ENCODE data around the gene TACO1. TPM values are rescaled to one million over a fixed set of nuclear protein-coding genes. Genes with fewer than 3 reads are reported as not detected.

TACO1 gene
- polyA plus RNA-seq, 1 donor (not counting 4 experiments of a cell fraction or from before 2014, with no cell fraction given): 23.5 TPM

DNA sequence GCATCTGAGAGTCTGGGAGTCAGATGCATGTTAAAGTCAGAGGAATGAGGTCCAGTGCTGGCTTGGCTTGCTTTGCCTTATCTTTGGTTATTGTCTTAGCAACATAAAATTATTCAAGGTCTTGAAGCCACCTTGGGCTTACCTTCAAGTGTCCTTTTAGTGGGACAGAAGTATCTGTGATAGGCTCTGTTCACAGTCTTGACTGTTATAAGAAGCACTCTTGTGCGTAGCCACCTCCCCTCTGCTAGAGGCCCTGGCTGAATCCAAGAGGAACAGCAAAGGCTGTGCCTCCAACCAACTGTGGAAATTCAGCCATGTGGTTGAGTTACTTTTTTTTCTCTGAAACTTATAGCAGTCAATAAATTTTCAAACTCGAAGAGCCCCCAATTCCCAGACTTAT is 13.0 kb downstream of the TACO1 start:
- H3K4me3 ChIP-seq (ENCODE audit: control insufficient read depth in 2 of 3, extremely low read depth in 1 of 3, insufficient read depth in 2 of 3, low read depth in 1 of 3, low read length in 3 of 3): no peak overlapping the region
- no peak overlapping the region for H3K27ac ChIP-seq (ENCODE audit: control insufficient read depth, insufficient read depth, low read length)
- H3K9me1 ChIP-seq (ENCODE audit: control insufficient read depth, extremely low read depth, insufficient read depth, low read length): no peaks in the 10 kb centered on the region
- no peaks in the 10 kb centered on the region for H4K20me1 ChIP-seq (ENCODE audit: control insufficient read depth, extremely low read depth, insufficient read depth, low read length)
- H3K9me3 ChIP-seq (ENCODE audit: control insufficient read depth, low read depth, low read length): no peaks in the 10 kb centered on the region
- no peak overlapping the region for H2AFZ ChIP-seq (ENCODE audit: control insufficient read depth, low read length)
- H3K4me1 ChIP-seq (ENCODE audit: control insufficient read depth, extremely low read depth, insufficient read depth, low read length): no peaks in the 10 kb centered on the region
- FAIRE-seq (no peak), DNase-seq (ENCODE audit: low read depth, low spot score) (no peak)
- no peak overlapping the region for H3K4me2 ChIP-seq (ENCODE audit: control insufficient read depth, extremely low read depth, insufficient read depth, low read depth, low read length)
- no peaks in the 10 kb centered on the region for H3K27me3 ChIP-seq (ENCODE audit: control insufficient read depth, extremely low read depth, insufficient read depth, low read length)
- no peaks in the 10 kb centered on the region for H3K79me2 ChIP-seq (ENCODE audit: control insufficient read depth, insufficient read depth, low read length)
- H3K9ac ChIP-seq (ENCODE audit: control insufficient read depth, extremely low read depth, insufficient read depth, low read length): no peak overlapping the region
- dilution Hi-C loops (cut with MboI; ENCODE audit: extremely low pct_ligation_motif_present, low sequenced_read_pairs): no loop called here
- H3K36me3 ChIP-seq (ENCODE audit: control insufficient read depth in 2 of 2, extremely low read depth in 1 of 2, insufficient read depth in 2 of 2, low read length in 2 of 2): peaks cover 0 to 4% of the 10 kb centered on the region in 2 experiments
- TF ChIP-seq, protein P1, sequence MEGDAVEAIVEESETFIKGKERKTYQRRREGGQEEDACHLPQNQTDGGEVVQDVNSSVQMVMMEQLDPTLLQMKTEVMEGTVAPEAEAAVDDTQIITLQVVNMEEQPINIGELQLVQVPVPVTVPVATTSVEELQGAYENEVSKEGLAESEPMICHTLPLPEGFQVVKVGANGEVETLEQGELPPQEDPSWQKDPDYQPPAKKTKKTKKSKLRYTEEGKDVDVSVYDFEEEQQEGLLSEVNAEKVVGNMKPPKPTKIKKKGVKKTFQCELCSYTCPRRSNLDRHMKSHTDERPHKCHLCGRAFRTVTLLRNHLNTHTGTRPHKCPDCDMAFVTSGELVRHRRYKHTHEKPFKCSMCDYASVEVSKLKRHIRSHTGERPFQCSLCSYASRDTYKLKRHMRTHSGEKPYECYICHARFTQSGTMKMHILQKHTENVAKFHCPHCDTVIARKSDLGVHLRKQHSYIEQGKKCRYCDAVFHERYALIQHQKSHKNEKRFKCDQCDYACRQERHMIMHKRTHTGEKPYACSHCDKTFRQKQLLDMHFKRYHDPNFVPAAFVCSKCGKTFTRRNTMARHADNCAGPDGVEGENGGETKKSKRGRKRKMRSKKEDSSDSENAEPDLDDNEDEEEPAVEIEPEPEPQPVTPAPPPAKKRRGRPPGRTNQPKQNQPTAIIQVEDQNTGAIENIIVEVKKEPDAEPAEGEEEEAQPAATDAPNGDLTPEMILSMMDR (optimal IDR thresholded peaks at IDR 0.05 in 1 of 3, IDR thresholded peaks at IDR 0.05 in 1 of 3, conservative IDR thresholded peaks at IDR 0.05 in 1 of 3; ENCODE audit: extremely low read depth in 1 of 3, insufficient read depth in 2 of 3, low read length in 3 of 3): no peak
- no peak for TF ChIP-seq EZH2 (IDR thresholded peaks at IDR 0.05; ENCODE audit: low read length)

DNA sequence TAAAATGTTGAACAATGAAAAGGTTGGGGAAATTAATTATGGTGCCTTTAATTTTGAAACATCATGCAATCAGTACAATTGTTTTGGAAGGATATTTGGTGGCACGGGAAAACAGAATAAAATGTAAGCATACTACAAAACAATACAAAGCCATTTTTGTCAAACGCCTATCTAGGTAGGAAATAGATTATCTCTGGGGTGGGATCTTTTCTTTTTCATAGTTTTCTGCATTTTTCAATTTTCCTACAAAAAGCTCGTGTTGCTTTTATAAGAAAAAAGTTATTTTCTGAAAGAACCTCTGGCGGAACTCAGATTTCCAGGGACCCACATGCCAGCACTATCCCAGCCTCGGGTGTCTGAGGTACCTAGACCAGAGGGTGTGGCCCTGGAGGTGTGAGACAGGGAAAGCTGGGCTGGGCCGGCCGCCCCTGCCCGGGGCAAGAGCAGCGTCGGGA is 20.6 kb downstream of the TACO1 start:
- Histone ChIP-seq H3K4me3 (ENCODE audit: control insufficient read depth in 2 of 3, extremely low read depth in 1 of 3, insufficient read depth in 2 of 3, low read depth in 1 of 3, low read length in 3 of 3) (peak overlapping the region; percentile 67 to 76 (median 74)), H4K20me1 (ENCODE audit: control insufficient read depth, extremely low read depth, insufficient read depth, low read length) (peaks cover 2% of the 10 kb centered on the region), H3K27me3 (ENCODE audit: control insufficient read depth, extremely low read depth, insufficient read depth, low read length) (no peaks in the 10 kb centered on the region), H3K27ac (ENCODE audit: control insufficient read depth, insufficient read depth, low read length) (peak overlapping the region; percentile 52), H3K4me2 (ENCODE audit: control insufficient read depth, extremely low read depth, insufficient read depth, low read depth, low read length) (peak overlapping the region; percentile 76), H3K9me3 (ENCODE audit: control insufficient read depth, low read depth, low read length) (no peaks in the 10 kb centered on the region), H3K9me1 (ENCODE audit: control insufficient read depth, extremely low read depth, insufficient read depth, low read length) (no peaks in the 10 kb centered on the region), H2AFZ (ENCODE audit: control insufficient read depth, low read length) (peak overlapping the region; percentile 85), H3K79me2 (ENCODE audit: control insufficient read depth, insufficient read depth, low read length) (peaks cover 22% of the 10 kb centered on the region), H3K36me3 (ENCODE audit: control insufficient read depth in 2 of 2, extremely low read depth in 1 of 2, insufficient read depth in 2 of 2, low read length in 2 of 2) (no peaks in the 10 kb centered on the region), H3K9ac (ENCODE audit: control insufficient read depth, extremely low read depth, insufficient read depth, low read length) (peak overlapping the region; percentile 69), H3K4me1 (ENCODE audit: control insufficient read depth, extremely low read depth, insufficient read depth, low read length) (peaks cover 11% of the 10 kb centered on the region)
- dilution Hi-C loops (cut with MboI; ENCODE audit: extremely low pct_ligation_motif_present, low sequenced_read_pairs): no loop called here
- FAIRE-seq (no peak), DNase-seq (ENCODE audit: low read depth, low spot score) (no peak)
- TF ChIP-seq, protein P1 (optimal IDR thresholded peaks at IDR 0.05 in 1 of 3, IDR thresholded peaks at IDR 0.05 in 1 of 3, conservative IDR thresholded peaks at IDR 0.05 in 1 of 3; ENCODE audit: extremely low read depth in 1 of 3, insufficient read depth in 2 of 3, low read length in 3 of 3): no peak
- TF ChIP-seq EZH2 (IDR thresholded peaks at IDR 0.05; ENCODE audit: low read length): no peak

Measured in keratinocyte (primary cell).